OCI-M1 (cell line): Measurements from ENCODE around the gene C2CD4A.
"Not testable (repeated sequence)": the region's sequence is repeated elsewhere in the genome, so short reads cannot be mapped to it uniquely, and the experiment has no call there.

Experiments
- DNase-seq: peaks from one replicate; lab custom pipeline; 2025; lab: John Stamatoyannopoulos, UW

Gene C2CD4A, protein sequence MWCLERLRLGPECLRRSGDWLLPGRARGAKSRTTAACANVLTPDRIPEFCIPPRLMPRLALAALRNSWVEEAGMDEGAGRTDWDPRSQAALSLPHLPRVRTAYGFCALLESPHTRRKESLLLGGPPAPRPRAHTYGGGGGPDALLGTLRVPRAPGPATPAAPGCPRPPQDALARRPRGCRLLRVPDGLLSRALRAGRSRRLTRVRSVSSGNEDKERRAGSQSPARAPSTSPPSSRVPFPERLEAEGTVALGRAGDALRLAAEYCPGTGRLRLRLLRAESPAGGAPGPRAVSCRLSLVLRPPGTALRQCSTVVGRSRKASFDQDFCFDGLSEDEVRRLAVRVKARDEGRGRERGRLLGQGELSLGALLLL

DNA sequence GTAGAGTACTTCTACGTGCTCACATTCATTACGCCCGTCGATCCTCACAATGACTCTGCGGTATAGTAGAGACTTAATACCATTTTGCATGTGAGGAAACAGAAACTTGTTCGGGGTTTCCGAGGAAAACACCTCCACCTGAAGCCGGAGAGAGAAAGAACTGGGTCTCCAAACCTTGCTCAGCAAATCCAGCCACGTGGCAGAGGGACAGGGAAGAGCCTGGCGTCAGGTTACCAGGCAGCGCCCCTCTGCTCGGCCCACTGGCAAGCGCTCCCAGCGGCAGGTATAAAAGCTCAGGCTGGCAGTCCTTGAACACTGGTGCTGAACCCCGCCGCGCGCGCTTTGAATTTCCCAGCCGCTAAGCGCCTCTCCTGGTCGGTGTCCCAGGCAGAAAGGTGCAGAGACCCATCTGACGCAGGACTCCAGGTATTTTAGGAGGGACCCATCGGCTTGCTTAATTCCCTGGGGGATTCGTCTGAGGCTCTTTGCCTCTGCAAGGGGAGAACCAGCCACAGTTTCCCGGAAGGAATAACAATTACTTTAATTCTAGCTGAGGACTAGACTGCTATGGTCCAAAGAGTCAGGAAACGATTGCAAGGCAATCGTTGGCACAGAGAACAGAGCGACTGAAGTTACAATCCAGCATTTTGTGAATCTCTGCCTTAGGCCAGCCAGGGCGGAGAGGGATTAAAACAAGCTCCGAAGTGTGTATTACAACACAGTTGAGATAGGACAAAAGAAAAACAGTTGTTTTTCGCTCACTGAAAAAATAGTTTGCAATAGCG is at the start of gene C2CD4A:
Gene C2CD4A, plus strand, starts transcription at position 315 of the 785 bp plus-strand sequence. CDS start 637 bp downstream, outside the sequence.
- no peak for DNase-seq

DNA sequence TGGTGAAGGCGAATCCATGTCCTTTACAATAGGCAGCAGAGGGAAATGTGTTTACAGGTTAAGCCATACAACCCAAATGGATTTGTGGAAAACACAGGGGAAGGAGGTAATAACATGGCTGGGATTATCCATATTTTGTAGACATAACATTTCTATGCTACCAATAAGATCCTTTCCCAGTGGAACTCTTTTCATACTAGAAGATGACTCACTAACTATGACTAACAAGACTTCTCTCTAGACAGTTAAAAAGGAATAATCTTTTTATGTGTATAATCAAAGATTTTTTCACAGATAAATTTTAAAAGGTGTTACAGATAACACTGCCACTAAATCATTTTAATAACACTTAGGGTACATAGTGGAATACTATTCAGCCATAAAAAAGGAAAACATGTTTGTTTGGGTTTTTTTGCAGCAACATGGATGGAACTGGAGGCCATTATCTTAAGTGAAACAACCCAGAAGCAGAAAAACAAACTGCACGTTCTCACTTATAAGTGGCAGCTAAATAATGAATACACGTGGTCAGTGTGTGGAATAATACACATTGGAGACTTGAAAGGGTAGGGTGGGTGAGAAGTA is 46.1 kb upstream of the C2CD4A start:
- DNase-seq, result no peak

- peak; percentile 2 for DNase-seq
Measured at GRCh38 chr15:62021991-62022600, 44.7 kb upstream of the C2CD4A start.

DNA sequence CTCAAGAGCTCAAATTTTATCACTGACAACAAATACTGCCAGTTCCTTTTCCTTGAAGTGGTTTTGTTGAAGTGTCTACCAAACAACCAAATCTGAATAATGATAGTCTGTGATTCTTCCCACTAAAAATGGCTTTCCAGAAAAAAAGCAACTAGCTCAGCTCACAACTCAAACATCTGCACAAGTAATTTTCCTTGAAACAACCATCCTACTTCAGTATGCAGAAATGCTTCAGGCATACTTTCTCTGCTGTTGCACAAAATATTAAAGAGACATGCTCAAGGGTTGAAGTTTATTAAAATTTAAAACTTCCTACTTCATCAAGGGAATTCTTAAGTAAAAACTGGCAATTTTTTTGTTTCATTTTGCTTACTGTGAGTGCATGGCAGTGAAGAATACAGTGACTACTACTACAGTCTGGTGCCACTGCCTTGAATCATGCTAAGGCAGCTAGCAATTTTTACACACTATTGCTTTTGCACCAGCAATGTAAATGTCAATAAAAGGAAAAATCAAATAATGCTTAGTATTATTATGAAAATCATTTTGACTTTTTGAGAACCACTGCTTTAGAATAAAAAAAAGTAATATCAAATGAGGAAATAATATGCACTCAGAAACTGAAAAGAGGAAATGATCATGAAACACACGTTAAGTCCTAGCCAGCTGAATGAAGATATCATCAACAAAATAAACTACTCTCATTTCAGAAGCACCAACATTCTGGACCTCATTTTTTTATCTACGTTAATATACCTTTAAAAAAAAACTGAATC is 40.1 kb upstream of the C2CD4A start:
- DNase-seq, result peak; percentile 55

DNA sequence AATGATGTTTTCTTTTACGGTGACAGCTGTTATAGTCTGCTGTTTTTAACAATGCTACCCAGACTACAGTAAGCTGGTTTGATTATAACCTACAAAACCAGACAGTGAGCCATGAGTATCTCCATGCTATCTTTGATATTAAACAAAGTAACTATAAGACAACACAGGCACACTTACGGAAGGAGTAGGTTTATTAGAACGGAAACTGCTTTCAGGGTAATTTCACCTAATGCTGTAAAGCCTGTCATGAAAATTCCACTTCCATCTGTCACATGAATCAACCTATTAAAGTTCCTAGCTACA is 39.6 kb upstream of the C2CD4A start:
- DNase-seq, result no peak

- no peak for DNase-seq
Measured at GRCh38 chr15:62027916-62028315, 38.9 kb upstream of the C2CD4A start.

DNA sequence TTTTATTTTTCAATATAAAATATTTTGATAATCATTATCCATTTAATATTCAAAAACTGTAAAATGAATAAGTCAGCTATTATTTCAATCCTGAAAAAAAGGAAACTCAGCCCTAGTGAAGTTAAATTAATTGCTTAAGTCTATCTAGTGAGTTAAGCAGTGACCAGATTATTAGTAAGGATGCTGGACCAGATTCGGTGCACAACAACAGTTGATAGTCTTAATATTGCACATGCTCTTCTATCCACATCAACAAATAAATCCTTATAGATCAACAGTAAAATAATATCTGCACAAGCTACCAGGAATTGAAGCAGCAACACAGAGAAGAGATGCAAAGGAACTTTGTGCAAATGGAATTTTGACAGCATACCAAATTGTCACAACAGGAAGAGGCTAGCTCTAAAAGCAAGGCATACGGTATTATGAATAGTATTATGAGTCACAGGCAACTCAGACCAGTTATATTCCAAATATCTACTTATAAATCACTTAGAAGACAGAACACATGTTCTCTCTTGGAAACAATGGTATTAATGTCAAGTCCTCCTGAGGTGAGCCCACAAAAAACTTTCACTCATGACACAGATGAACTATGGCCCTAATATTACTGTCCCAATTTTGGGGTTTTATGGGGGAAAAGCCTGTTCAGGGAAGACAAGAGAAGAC is 31.4 kb upstream of the C2CD4A start:
- DNase-seq, result no peak

DNA sequence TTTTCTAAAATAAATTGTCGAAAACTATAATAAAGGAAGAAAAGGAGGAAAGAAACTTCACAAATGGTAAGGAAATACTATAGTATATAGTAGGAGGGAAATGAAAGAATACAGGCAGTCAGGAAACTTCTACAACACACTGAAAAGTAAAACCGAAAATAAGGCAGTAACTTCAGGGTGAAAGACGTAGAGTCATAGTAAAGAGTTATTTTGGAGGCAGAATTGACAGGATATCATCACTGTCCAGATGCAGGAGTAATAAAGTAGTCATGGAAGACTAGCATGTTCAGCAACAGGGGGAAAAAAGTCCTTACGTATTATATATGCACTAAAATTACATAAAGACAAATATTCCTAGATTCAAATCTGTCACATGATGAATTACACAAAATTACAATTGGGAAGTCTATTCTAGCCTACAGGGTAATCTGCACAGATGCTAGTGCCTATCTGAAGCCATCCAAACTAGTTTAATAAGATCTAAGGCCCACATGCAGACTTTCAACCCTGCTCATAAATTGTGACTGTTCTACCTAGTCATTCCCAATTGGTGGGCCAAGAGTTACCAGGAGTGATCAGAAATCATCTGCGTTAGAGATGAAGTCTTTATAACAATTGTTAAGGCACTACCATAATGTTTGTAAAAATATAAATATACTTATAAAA is 20.6 kb upstream of the C2CD4A start:
- DNase-seq, result peak; percentile 47

DNA sequence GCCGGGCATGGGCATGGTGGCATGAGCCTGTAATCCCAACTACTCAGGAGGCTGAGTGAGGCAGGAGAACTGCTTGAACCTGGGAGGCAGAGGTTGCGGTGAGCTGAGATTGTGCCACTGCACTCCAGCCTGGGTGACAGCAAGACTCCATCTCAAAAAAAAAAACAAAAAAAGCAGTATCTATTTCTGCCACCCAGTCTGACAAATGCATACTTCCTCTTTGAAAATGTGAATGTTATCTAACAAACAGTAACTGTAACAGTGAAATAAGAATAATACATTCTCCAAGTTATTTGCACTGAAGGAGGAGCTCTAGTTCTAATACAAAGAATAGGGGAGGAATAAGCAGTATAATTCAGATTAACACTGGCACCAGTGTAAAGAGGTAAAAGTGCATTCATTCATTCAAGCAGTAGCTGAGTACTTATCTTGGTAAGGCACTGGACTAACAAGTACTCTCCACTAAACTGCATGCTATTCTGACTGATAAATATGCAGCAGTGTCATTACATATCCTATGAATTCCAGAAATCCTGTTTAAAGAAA is 19.4 kb upstream of the C2CD4A start:
- DNase-seq, result peak; percentile 85

- not testable (repeated sequence) for DNase-seq
Measured at GRCh38 chr15:62048254-62048653, 18.5 kb upstream of the C2CD4A start.

DNA sequence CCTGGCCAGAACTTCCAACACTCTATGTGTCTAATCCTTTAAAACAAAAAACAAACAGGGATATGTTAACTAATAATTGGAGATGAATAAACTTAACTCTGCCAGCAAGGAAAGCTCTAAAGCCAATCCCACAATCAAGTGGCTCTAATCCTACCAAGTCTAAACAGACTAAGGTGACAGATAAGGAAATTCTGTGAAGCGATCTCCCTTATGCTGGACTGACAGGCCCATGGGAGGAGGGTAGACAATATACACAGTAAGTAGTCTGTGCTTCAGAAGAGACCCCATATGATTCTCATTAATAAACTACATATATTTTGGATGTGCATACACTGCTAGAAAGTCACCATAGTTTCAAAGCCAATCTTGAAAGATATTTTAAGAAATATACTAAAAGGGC is 16.7 kb upstream of the C2CD4A start:
- peak; percentile 58 for DNase-seq

DNA sequence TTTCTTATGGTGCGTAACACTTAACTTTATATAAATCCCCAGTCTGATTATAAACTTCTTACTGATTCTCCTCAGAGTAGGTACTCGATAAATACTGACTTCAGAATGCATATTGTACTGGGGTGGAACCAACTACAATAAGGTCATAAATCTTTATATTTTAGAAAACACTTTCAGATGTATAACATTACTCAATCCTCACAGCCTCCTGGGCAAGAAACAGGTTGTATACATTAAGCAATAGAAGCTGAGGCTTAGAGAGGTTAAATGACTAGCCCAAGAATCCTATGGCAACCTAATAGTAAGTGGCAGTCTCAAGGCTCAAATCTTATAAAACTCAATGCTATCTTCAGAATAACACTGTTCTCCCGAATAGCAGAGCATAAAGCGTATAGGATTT is 15.6 kb upstream of the C2CD4A start:
- DNase-seq, result no peak

GRCh38 chr15:62052713-62053112 is 14.1 kb upstream of the C2CD4A start:
- no peak for DNase-seq

- DNase-seq, result no peak
Measured at GRCh38 chr15:62053439-62054085, 13.2 kb upstream of the C2CD4A start.

GRCh38 chr15:62054979-62055378 is 11.8 kb upstream of the C2CD4A start:
- DNase-seq, result no peak

- peak; percentile 46 for DNase-seq
Measured at GRCh38 chr15:62057341-62057980, 9.3 kb upstream of the C2CD4A start.

- DNase-seq, result no peak
Measured at GRCh38 chr15:62058327-62059028, 8.3 kb upstream of the C2CD4A start.

DNA sequence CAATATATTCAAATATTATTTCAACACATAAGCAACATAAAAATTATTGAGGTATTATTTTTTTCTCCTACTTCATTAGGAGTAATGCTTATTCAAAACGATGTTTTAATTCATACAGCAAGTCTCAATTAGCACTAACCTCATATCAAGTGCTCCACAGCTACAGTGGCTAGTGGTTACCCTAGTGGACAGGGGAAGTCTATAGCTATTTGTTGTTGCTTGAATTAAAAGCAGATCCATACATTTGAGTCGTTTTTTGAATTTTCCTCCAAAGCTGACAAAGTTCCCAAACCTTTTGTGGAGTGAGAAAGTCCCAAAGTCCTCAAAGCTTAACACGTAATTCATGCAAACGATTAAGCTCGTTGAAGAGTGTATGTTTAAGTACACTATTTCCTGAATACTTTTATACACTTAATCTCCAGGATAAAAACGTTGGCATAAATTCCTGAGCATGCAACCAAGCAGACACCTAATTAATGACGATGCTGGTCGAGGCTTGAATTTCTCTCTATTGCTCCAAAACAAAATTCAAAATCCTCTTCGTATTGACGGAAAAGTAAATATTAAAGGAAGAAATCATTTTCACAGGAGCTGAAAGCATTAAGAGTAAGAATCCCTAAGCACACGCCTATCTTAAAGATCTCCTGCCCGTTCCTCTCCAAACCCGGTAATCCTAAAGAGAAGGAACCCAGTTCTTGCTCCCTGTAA is 7.5 kb upstream of the C2CD4A start:
- peak; percentile 47 for DNase-seq
